Activated CD8-positive, alpha-beta T cell treated with anti-CD3 and anti-CD28 coated beads for 36 hours (primary cell): Measurements from ENCODE around the gene FAM83G. TPM values are rescaled to one million over a fixed set of nuclear protein-coding genes. Genes with fewer than 3 reads are reported as not detected.
A peak's percentile ranks its signal among the peaks of the same experiment; 100 is the strongest.

Source experiments
- ATAC-seq: fragments of 200-7000 bp; cut with Tn5 transposase; one replicate; pipeline ENCODE4 v1.10.0; 2021; ENCODE audit warnings: mild to moderate bottlenecking, moderate library complexity
- CTCF ChIA-PET: fragments of 350-600 bp; sonication (Branson Sonifier 250); formaldehyde crosslinking; loops from one replicate; lab custom pipeline; 2021; ENCODE audit warnings: antibody characterized with exemption; lab: Charles Lee
- POLR2A ChIA-PET: fragments of 350-600 bp; sonication (Branson Sonifier 250); formaldehyde crosslinking; loops from one replicate; lab custom pipeline; 2021; ENCODE audit warnings: antibody characterized with exemption; lab: Charles Lee
- DNase-seq: peaks from one replicate; pipeline ENCODE4 v3.0.0-alpha.2; 2020
- H3K27ac Mint-ChIP-seq: one replicate; pipeline ENCODE4 v1.8.0; 2021; ENCODE audit warnings: mild to moderate bottlenecking, mixed read lengths
- H3K27me3 Mint-ChIP-seq: one replicate; pipeline ENCODE4 v1.8.0; 2021; ENCODE audit warnings: mixed read lengths
- H3K36me3 Mint-ChIP-seq: one replicate; pipeline ENCODE4 v1.8.0; 2021; ENCODE audit warnings: low read depth, mixed read lengths
- H3K4me1 Mint-ChIP-seq: one replicate; pipeline ENCODE4 v1.8.0; 2021; ENCODE audit warnings: low read depth, mixed read lengths
- H3K4me3 Mint-ChIP-seq: one replicate; pipeline ENCODE4 v1.8.0; 2021; ENCODE audit warnings: mild to moderate bottlenecking, moderate library complexity, mixed read lengths
- H3K9me3 Mint-ChIP-seq: one replicate; pipeline ENCODE4 v1.8.0; 2021; ENCODE audit warnings: mixed read lengths
- CTCF ChIP-seq: fragments of 200-600 bp; IDR thresholded peaks from one replicate; pipeline ENCODE4 v1.8.0; 2022; ENCODE audit warnings: antibody characterized with exemption, mild to moderate bottlenecking
- intact Hi-C: fragments of 100-400 bp; cut with micrococcal nuclease; formaldehyde crosslinking; loops from one replicate; pipeline ENCODE4 v1.10.0; 2022
- total RNA-seq, 2 experiments: library from RNA; stranded (reverse); gene quantifications; one replicate each; pipeline ENCODE4 v1.2.3, GENCODE V29; 2021

FAM83G gene
- total RNA-seq, 2 experiments from 2014 or later = 11.9 to 12.1 TPM

GRCh38 chr17:18968945-18969887 is 35.3 kb downstream of the FAM83G start:
- intact Hi-C loops = no loop called here
- ATAC-seq (peak; percentile 26), DNase-seq (peak; percentile 30)
- POLR2A ChIA-PET = interaction anchor here (1.4 kb wide), 1 partner anchor 54 kb away, joined by 3 read pairs; no protein-coding TSS in a partner anchor
- no peaks in the 10 kb centered on the region for H3K27me3 Mint-ChIP-seq
- H3K9me3 Mint-ChIP-seq = no peaks in the 10 kb centered on the region
- no peak overlapping the region for H3K27ac Mint-ChIP-seq
- peaks cover 8% of the 10 kb centered on the region for H3K4me1 Mint-ChIP-seq
- no peaks in the 10 kb centered on the region for H3K36me3 Mint-ChIP-seq
- no peak for TF ChIP-seq CTCF
- no peak overlapping the region for H3K4me3 Mint-ChIP-seq
- CTCF ChIA-PET = interaction anchor here (1.1 to 1.9 kb wide), 2 partner anchors 8 to 16 kb away, joined by 3 to 8 read pairs; no protein-coding TSS in a partner anchor

- DNase-seq (no peak), ATAC-seq (no peak)
- Mint-ChIP-seq H3K9me3 (no peaks in the 10 kb centered on the region), H3K27ac (no peak overlapping the region), H3K36me3 (no peaks in the 10 kb centered on the region), H3K4me1 (peaks cover 7% of the 10 kb centered on the region), H3K4me3 (no peak overlapping the region), H3K27me3 (no peaks in the 10 kb centered on the region)
- intact Hi-C loops = no loop called here
- CTCF ChIA-PET = interaction anchor here (1.9 kb wide), 1 partner anchor 8 kb away, joined by 8 read pairs; no protein-coding TSS in a partner anchor
- no peak for TF ChIP-seq CTCF
- POLR2A ChIA-PET = interaction anchor here (1.4 kb wide), 1 partner anchor 53 kb away, joined by 3 read pairs; no protein-coding TSS in a partner anchor
Observed at GRCh38 chr17:18968345-18968744, 36.2 kb downstream of the FAM83G start.

GRCh38 chr17:18967916-18968315 is 36.6 kb downstream of the FAM83G start:
- intact Hi-C loops = no loop called here
- POLR2A ChIA-PET = interaction anchor here (1.4 kb wide), 1 partner anchor 52 kb away, joined by 3 read pairs; no protein-coding TSS in a partner anchor
- Mint-ChIP-seq H3K4me3 (no peak overlapping the region), H3K36me3 (no peaks in the 10 kb centered on the region), H3K27ac (no peak overlapping the region), H3K9me3 (no peaks in the 10 kb centered on the region), H3K27me3 (no peaks in the 10 kb centered on the region), H3K4me1 (peaks cover 12% of the 10 kb centered on the region)
- DNase-seq = no peak
- no peak for ATAC-seq
- CTCF ChIA-PET = no interaction called here
- no peak for TF ChIP-seq CTCF

GRCh38 chr17:18966831-18967624 is 37.5 kb downstream of the FAM83G start:
- CTCF ChIA-PET = no interaction called here
- no peak overlapping the region for H3K27ac Mint-ChIP-seq
- intact Hi-C loops = no loop called here

More at GRCh38 chr17:18966831-18967624, 37.5 kb downstream of the FAM83G start:
- Mint-ChIP-seq H3K4me1 (peaks cover 18% of the 10 kb centered on the region), H3K27me3 (no peaks in the 10 kb centered on the region), H3K4me3 (no peak overlapping the region), H3K9me3 (no peaks in the 10 kb centered on the region), H3K36me3 (no peaks in the 10 kb centered on the region)
- POLR2A ChIA-PET = interaction anchor here (1.4 kb wide), 1 partner anchor 51 kb away, joined by 3 read pairs; no protein-coding TSS in a partner anchor
- no peak for ATAC-seq
- no peak for TF ChIP-seq CTCF
- no peak for DNase-seq
